H9 (cell line): Measurements from ENCODE around the gene ASTL. TPM values are rescaled to one million over a fixed set of nuclear protein-coding genes. Genes with fewer than 3 reads are reported as not detected.
"Not testable (repeated sequence)": the region's sequence is repeated elsewhere in the genome, so short reads cannot be mapped to it uniquely, and the experiment has no call there.

Source experiments
- DNase-seq: peaks from one replicate; pipeline ENCODE4 v3.0.0-alpha.2; 2017
- H2AFZ ChIP-seq: one replicate; pipeline ENCODE4 v1.6.1; 2013; ENCODE audit warnings: mild to moderate bottlenecking, low read length, control low read depth, moderate library complexity
- H2AK5ac ChIP-seq: 2 replicates; pipeline ENCODE4 v1.6.1; 2013; ENCODE audit warnings: low read length, control low read depth, mixed read lengths; ENCODE audit not compliant: insufficient read length
- H2BK120ac ChIP-seq: one replicate; pipeline ENCODE4 v1.6.1; 2013; ENCODE audit warnings: low read depth, mild to moderate bottlenecking, low read length, control low read depth, inconsistent platforms; ENCODE audit not compliant: poor library complexity, severe bottlenecking
- H2BK12ac ChIP-seq: 2 replicates; pipeline ENCODE4 v1.6.1; 2013; ENCODE audit warnings: low read length, control low read depth, mixed read lengths, low read depth; ENCODE audit not compliant: insufficient read length
- H2BK15ac ChIP-seq: 2 replicates; pipeline ENCODE4 v1.6.1; 2013; ENCODE audit warnings: low read depth, low read length, control low read depth
- H2BK20ac ChIP-seq: one replicate; pipeline ENCODE4 v1.6.1; 2013; ENCODE audit warnings: low read depth, mild to moderate bottlenecking, low read length, control low read depth, inconsistent platforms; ENCODE audit not compliant: poor library complexity, severe bottlenecking
- H2BK5ac ChIP-seq: 2 replicates; pipeline ENCODE4 v1.6.1; 2013; ENCODE audit warnings: low read length, control low read depth, mixed read lengths; ENCODE audit not compliant: insufficient read length
- H3K14ac ChIP-seq: 2 replicates; pipeline ENCODE4 v1.6.1; 2013; ENCODE audit warnings: low read length, control low read depth; ENCODE audit not compliant: insufficient read depth
- H3K18ac ChIP-seq: 2 replicates; pipeline ENCODE4 v1.6.1; 2013; ENCODE audit warnings: low read depth, mild to moderate bottlenecking, mixed read lengths, low read length, control low read depth; ENCODE audit not compliant: insufficient read length
- H3K23ac ChIP-seq: 2 replicates; pipeline ENCODE4 v1.6.1; 2013; ENCODE audit warnings: low read length, control low read depth, mixed read lengths, low read depth; ENCODE audit not compliant: insufficient read length
- H3K23me2 ChIP-seq: 2 replicates; pipeline ENCODE4 v1.6.1; 2013; ENCODE audit warnings: low read depth, mild to moderate bottlenecking, mixed read lengths, low read length, control low read depth; ENCODE audit not compliant: insufficient read length, poor library complexity, severe bottlenecking
- H3K27ac ChIP-seq: 2 replicates; pipeline ENCODE4 v1.5.1; 2013; ENCODE audit warnings: low read length, control low read depth, mixed read lengths, low read depth; ENCODE audit not compliant: insufficient read length
- H3K27me3 ChIP-seq: 2 replicates; pipeline ENCODE4 v1.6.1; 2013; ENCODE audit warnings: low read length, control low read depth, inconsistent platforms; ENCODE audit not compliant: insufficient read depth
- H3K4ac ChIP-seq: 2 replicates; pipeline ENCODE4 v1.6.1; 2013; ENCODE audit warnings: low read depth, mild to moderate bottlenecking, control low read depth, inconsistent platforms, low read length, moderate library complexity
- H3K4me1 ChIP-seq: 2 replicates; pipeline ENCODE4 v1.6.1; 2013; ENCODE audit warnings: low read length, control low read depth, inconsistent platforms; ENCODE audit not compliant: insufficient read depth
- H3K4me2 ChIP-seq: 2 replicates; pipeline ENCODE4 v1.6.1; 2013; ENCODE audit warnings: low read length, control low read depth, mixed read lengths; ENCODE audit not compliant: insufficient read length, insufficient read depth
- H3K56ac ChIP-seq: 2 replicates; pipeline ENCODE4 v1.6.1; 2013; ENCODE audit warnings: low read depth, mild to moderate bottlenecking, mixed read lengths, low read length, control low read depth; ENCODE audit not compliant: insufficient read length
- H3K79me1 ChIP-seq: 2 replicates; pipeline ENCODE4 v1.6.1; 2013; ENCODE audit warnings: low read depth, mild to moderate bottlenecking, moderate library complexity, low read length, control low read depth, inconsistent platforms; ENCODE audit not compliant: insufficient read depth, poor library complexity, severe bottlenecking
- H3K79me2 ChIP-seq: 2 replicates; pipeline ENCODE4 v1.6.1; 2013; ENCODE audit warnings: low read length, control low read depth, inconsistent platforms; ENCODE audit not compliant: insufficient read depth
- H3K9ac ChIP-seq: 2 replicates; pipeline ENCODE4 v1.6.1; 2013; ENCODE audit warnings: low read length, control low read depth, mixed read lengths; ENCODE audit not compliant: insufficient read length; ENCODE audit errors: extremely low read depth
- H3K9me3 ChIP-seq: one replicate; pipeline ENCODE4 v1.6.1; 2013; ENCODE audit warnings: low read depth, low read length, inconsistent platforms; ENCODE audit not compliant: control insufficient read depth
- H3T11ph ChIP-seq: one replicate; pipeline ENCODE4 v1.6.1; 2013; ENCODE audit warnings: mild to moderate bottlenecking, low read length, control low read depth, inconsistent platforms
- H4K20me1 ChIP-seq: one replicate; pipeline ENCODE4 v1.6.1; 2013; ENCODE audit not compliant: control insufficient read depth, insufficient read length, insufficient read depth
- H4K5ac ChIP-seq: 2 replicates; pipeline ENCODE4 v1.6.1; 2013; ENCODE audit warnings: low read depth, mild to moderate bottlenecking, mixed read lengths, low read length, control low read depth; ENCODE audit not compliant: insufficient read length
- H4K8ac ChIP-seq: replicated peaks from 2 replicates; pipeline ENCODE4 v1.6.1; 2013; ENCODE audit warnings: low read length, control low read depth, mixed read lengths, low read depth; ENCODE audit not compliant: insufficient read length
- H4K91ac ChIP-seq: 2 replicates; pipeline ENCODE4 v1.6.1; 2013; ENCODE audit warnings: low read depth, mild to moderate bottlenecking, moderate library complexity, mixed read lengths, low read length, control low read depth; ENCODE audit not compliant: insufficient read length
- H3K27ac Mint-ChIP-seq, 3 experiments: 2 replicates in 2 of 3; 3 replicates in 1 of 3; pipeline ENCODE4 v1.8.0; 2020 to 2021; ENCODE audit warnings: mixed read lengths in 3 of 3, mild to moderate bottlenecking in 1 of 3, moderate library complexity in 1 of 3
- H3K27me3 Mint-ChIP-seq: 2 replicates; pipeline ENCODE4 v1.8.0; 2021; ENCODE audit warnings: low read depth, mild to moderate bottlenecking, moderate library complexity, mixed read lengths
- H3K36me3 Mint-ChIP-seq, 3 experiments: 2 replicates in 2 of 3; 3 replicates in 1 of 3; pipeline ENCODE4 v1.8.0; 2020 to 2021; ENCODE audit warnings: low read depth in 3 of 3, mixed read lengths in 3 of 3; ENCODE audit not compliant: insufficient read depth in 1 of 3
- H3K4me1 Mint-ChIP-seq, 2 experiments: 2 replicates each; pipeline ENCODE4 v1.8.0; 2020; ENCODE audit warnings: mixed read lengths in 2 of 2
- H3K4me3 Mint-ChIP-seq, 2 experiments: 2 replicates in 1 of 2; 3 replicates in 1 of 2; pipeline ENCODE4 v1.8.0; 2020 to 2021; ENCODE audit warnings: mild to moderate bottlenecking in 2 of 2, mixed read lengths in 2 of 2, moderate library complexity in 1 of 2
- H3K9me3 Mint-ChIP-seq, 2 experiments: 2 replicates in 1 of 2; 3 replicates in 1 of 2; pipeline ENCODE4 v1.8.0; 2020; ENCODE audit warnings: mild to moderate bottlenecking in 2 of 2, mixed read lengths in 2 of 2, moderate library complexity in 1 of 2
- CTCF ChIP-seq: fragments of 200-600 bp; sonication (generic); conservative IDR thresholded peaks from 3 replicates; pipeline ENCODE4 v1.8.0; 2021; ENCODE audit warnings: antibody characterized with exemption, mild to moderate bottlenecking
- WGBS: extraction: QIAGEN DNeasy Blood & Tissue Kit; methylation state at CpG from one replicate; pipeline ENCODE4 v1.1.7; 2013; ENCODE audit warnings: missing lambda C conversion rate, low lambda C conversion rate, mixed read lengths; ENCODE audit not compliant: insufficient read length; ENCODE audit errors: extremely low coverage; 5-methylcytosine and 5-hydroxymethylcytosine counted together
- total RNA-seq: library from RNA; stranded (reverse); gene quantifications from 2 replicates; pipeline ENCODE4 v1.2.1, GENCODE V29; 2021

Gene ASTL
- total RNA-seq, 1 experiment from 2014 or later, result 0.81 TPM

GRCh38 chr2:96085541-96086355, 52.6 kb downstream of the ASTL start:
- Histone ChIP-seq H3K79me1 (no peaks in the 10 kb centered on the region), H3T11ph (no peak overlapping the region), H3K4me2 (no peak overlapping the region), H3K23me2 (no peaks in the 10 kb centered on the region), H2AK5ac (no peak overlapping the region), H3K27ac (no peak overlapping the region), H2BK5ac (no peak overlapping the region), H3K4ac (no peak overlapping the region), H3K79me2 (no peaks in the 10 kb centered on the region), H3K14ac (no peak overlapping the region), H2AFZ (no peak overlapping the region), H4K20me1 (no peaks in the 10 kb centered on the region), H2BK120ac (no peak overlapping the region), H2BK15ac (no peak overlapping the region), H3K4me1 (no peaks in the 10 kb centered on the region), H2BK12ac (no peak overlapping the region), H3K56ac (no peak overlapping the region), H3K27me3 (no peaks in the 10 kb centered on the region), H3K23ac (no peak overlapping the region), H3K9me3 (no peaks in the 10 kb centered on the region), H3K9ac (no peak overlapping the region), H3K18ac (no peak overlapping the region), H4K8ac (no peak overlapping the region), H2BK20ac (no peak overlapping the region), H4K91ac (no peak overlapping the region), H4K5ac (no peak overlapping the region)
- peaks cover 0 to 2% of the 10 kb centered on the region in 2 experiments; a peak in 1 of 5 replicates for H3K9me3 Mint-ChIP-seq
- H3K27ac Mint-ChIP-seq, result no peak overlapping the region
- TF ChIP-seq CTCF, result no peak
- H3K4me3 Mint-ChIP-seq, result no peak overlapping the region
- H3K4me1 Mint-ChIP-seq, result peaks cover 10 to 19% of the 10 kb centered on the region in 2 experiments
- peaks cover 2% of the 10 kb centered on the region; the same call in 1 of the 2 replicates for H3K27me3 Mint-ChIP-seq
- WGBS, result no CpG with 5 or more reads among the region's 12 CpGs
- no peaks in the 10 kb centered on the region; a peak in 1 of 7 replicates for H3K36me3 Mint-ChIP-seq
- DNase-seq, result no peak

- H3K4me1 ChIP-seq, H2BK20ac ChIP-seq, H3K9me3 Mint-ChIP-seq, H2BK12ac ChIP-seq, H3K9ac ChIP-seq, H3K56ac ChIP-seq, H3K18ac ChIP-seq, H2BK120ac ChIP-seq, H3K27me3 ChIP-seq, H3K23me2 ChIP-seq, H3K27me3 Mint-ChIP-seq, H2AFZ ChIP-seq, H3K9me3 ChIP-seq, H3K14ac ChIP-seq, H3K4me3 Mint-ChIP-seq, DNase-seq, H4K5ac ChIP-seq, H3K23ac ChIP-seq, H3K4ac ChIP-seq, H3K27ac Mint-ChIP-seq, H3K27ac ChIP-seq, H2BK15ac ChIP-seq, H3K79me2 ChIP-seq, H4K91ac ChIP-seq, H3K36me3 Mint-ChIP-seq, H2AK5ac ChIP-seq, H3T11ph ChIP-seq, H4K20me1 ChIP-seq, H4K8ac ChIP-seq, H3K4me2 ChIP-seq, H2BK5ac ChIP-seq, H3K79me1 ChIP-seq: not testable (repeated sequence)
- WGBS, result 100% methylated on average over 2 of the region's 7 CpGs
- peaks cover 3 to 11% of the 10 kb centered on the region in 2 experiments for H3K4me1 Mint-ChIP-seq
Observed at GRCh38 chr2:96084858-96085518, 53.3 kb downstream of the ASTL start.
